IPS-15b (cell line): Measurements from ENCODE around the gene HSD17B2.

Experiments
- H3K27me3 ChIP-seq: one replicate; pipeline ENCODE4 v1.6.1; 2013; ENCODE audit warnings: low read length; ENCODE audit not compliant: control insufficient read depth, insufficient read depth
- H3K36me3 ChIP-seq: one replicate; pipeline ENCODE4 v1.6.1; 2013; ENCODE audit warnings: low read length; ENCODE audit not compliant: control insufficient read depth, insufficient read depth
- H3K4me1 ChIP-seq: one replicate; pipeline ENCODE4 v1.6.1; 2013; ENCODE audit warnings: mild to moderate bottlenecking, low read length; ENCODE audit not compliant: control insufficient read depth, insufficient read depth
- H3K4me3 ChIP-seq: one replicate; pipeline ENCODE4 v1.5.1; 2013; ENCODE audit warnings: low read depth, low read length
- H3K9ac ChIP-seq: one replicate; pipeline ENCODE4 v1.6.1; 2013; ENCODE audit warnings: low read depth, mild to moderate bottlenecking, low read length
- H3K9me3 ChIP-seq: one replicate; pipeline ENCODE4 v1.6.1; 2013; ENCODE audit warnings: mild to moderate bottlenecking, low read length; ENCODE audit not compliant: control insufficient read depth, insufficient read depth

Gene HSD17B2

DNA sequence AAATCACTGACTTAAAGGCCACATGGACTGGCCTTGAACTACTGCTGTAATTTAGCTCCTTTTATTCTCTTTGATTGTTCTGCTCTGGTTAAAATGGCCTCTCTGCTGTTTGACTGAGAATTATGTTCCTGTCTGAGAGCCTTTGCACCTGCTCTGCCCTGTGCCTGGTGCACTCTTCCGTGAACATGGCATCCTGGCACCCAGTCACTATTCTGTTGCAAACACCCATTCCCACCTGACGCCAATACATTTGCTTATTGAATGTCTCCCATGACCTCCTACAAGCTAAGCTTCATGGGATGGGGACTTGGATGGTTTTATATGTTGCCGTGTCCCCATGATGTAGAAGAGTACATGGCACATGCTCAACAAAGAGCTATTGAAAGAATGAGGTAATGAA, 20.1 kb downstream of the HSD17B2 start:
- Histone ChIP-seq H3K27me3 (no peaks in the 10 kb centered on the region), H3K4me3 (no peak overlapping the region), H3K4me1 (no peaks in the 10 kb centered on the region)

DNA sequence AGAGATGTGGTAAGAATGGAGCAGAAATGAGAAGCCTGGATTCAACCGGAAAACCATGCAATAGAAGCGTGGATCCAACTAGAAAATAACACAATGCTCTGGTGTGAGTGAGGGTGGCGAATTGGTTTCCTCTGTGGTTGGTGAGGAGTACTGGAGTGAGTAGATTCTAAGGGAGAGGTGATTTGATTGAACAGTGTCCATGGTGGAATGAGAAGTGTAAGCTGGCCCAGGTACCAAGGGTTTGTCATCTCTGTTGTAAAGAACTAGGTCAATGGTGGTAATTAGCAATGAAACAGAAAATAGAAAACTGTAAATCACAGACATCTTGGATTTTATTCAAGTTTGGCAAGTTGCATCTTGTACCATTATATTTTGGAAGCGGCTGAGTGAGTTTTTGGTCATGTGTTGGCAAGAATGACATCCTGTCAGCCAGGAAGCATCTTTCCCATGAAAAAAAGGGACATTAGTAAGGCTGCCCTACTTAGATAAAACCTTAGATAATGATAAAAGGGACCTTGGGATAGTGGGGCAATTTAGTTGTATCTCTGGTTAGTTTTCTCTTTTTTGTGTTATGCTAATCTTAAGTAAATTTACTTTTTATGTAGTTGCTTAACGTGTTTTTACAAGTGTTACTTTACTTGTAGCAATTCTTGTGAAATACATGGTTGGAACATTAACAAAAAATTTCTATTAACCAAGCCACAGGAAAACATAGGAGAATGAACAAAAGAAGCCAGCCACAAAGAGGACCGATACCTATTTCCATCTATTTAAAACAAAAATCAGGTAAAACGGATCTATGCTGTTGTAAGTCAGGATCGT, 20.9 kb downstream of the HSD17B2 start:
- Histone ChIP-seq H3K4me1 (no peaks in the 10 kb centered on the region), H3K9ac (no peak overlapping the region), H3K9me3 (no peaks in the 10 kb centered on the region), H3K27me3 (no peaks in the 10 kb centered on the region), H3K4me3 (no peak overlapping the region), H3K36me3 (no peaks in the 10 kb centered on the region)

More for the DNA sequence above, 20.1 kb downstream of the HSD17B2 start:
- Histone ChIP-seq H3K36me3 (no peaks in the 10 kb centered on the region), H3K9me3 (no peaks in the 10 kb centered on the region), H3K9ac (no peak overlapping the region)

GRCh38 chr16:82056550-82056896, 21.5 kb downstream of the HSD17B2 start:
- H3K36me3 ChIP-seq, result no peaks in the 10 kb centered on the region
- H3K4me3 ChIP-seq, result no peak overlapping the region
- no peaks in the 10 kb centered on the region for H3K4me1 ChIP-seq
- H3K9ac ChIP-seq, result no peak overlapping the region
- no peaks in the 10 kb centered on the region for H3K27me3 ChIP-seq
- no peaks in the 10 kb centered on the region for H3K9me3 ChIP-seq

DNA sequence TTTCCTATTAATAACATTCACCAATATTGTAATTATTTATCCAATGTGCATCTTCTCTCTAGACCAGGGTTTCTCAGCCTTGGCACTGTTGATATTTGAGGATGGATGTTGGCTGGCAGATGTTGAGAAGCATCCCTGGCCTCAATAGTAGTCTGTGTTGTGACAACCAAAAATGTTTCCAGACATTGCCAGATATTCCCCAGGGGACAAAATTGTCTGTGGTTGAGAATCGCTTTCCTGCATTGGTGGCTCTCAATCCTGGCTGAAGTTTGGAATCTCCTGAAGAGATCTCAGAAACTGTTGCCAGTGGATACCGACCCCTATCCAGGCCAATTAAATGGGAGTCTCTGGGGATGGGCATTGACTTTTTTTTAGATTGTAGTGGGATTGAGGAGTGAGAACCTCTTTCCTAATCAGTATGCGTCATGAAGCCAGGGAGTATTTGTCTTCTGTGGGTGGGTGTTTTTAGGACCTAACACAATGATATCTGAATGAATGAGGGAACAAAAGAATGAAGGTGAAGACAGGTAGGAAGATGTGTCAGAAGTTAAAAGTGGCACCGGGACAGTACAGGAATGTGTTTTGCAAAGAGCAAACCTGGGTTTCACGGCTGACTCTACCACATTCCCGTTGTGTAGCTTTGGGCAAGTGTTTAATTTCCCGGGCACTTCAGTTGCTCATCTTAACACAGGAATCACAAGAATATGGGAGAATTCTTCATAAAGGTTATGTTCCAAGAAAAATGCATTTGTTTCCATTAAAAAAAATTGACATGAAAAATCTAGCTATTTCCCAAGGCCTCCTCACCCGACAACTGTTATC, 24.3 kb downstream of the HSD17B2 start:
- Histone ChIP-seq H3K36me3 (no peaks in the 10 kb centered on the region), H3K27me3 (no peaks in the 10 kb centered on the region), H3K9me3 (no peaks in the 10 kb centered on the region), H3K9ac (no peak overlapping the region), H3K4me1 (no peaks in the 10 kb centered on the region), H3K4me3 (no peak overlapping the region)

DNA sequence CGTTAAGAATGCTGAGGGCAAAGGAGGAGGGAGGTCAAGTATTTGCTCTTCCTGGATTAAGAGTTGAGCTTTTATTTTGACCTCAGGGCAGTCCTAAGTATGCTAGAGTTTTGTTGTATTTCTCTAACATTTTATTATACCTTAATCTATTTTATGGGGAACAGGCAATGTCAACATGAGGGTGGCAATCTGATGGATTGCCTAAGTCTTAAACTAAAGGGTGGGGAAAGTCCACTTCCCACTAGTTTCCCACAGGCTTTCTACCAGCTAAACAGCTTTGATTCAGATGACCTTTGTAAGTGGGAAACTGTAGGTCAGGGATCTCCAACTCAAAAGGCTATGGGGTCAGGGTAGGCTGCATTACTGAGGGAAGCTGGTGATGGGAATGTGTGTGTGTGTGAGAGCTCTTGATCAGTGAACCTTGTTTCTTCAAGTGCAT, 24.9 kb downstream of the HSD17B2 start:
- H3K4me1 ChIP-seq, result no peaks in the 10 kb centered on the region
- H3K36me3 ChIP-seq, result no peaks in the 10 kb centered on the region
- no peak overlapping the region for H3K9ac ChIP-seq
- H3K9me3 ChIP-seq, result no peaks in the 10 kb centered on the region
- no peak overlapping the region for H3K4me3 ChIP-seq
- H3K27me3 ChIP-seq, result no peaks in the 10 kb centered on the region

GRCh38 chr16:82061861-82062525, 26.9 kb downstream of the HSD17B2 start:
- H3K36me3 ChIP-seq, result no peaks in the 10 kb centered on the region
- H3K4me1 ChIP-seq, result no peaks in the 10 kb centered on the region
- no peaks in the 10 kb centered on the region for H3K27me3 ChIP-seq
- no peak overlapping the region for H3K4me3 ChIP-seq
- no peak overlapping the region for H3K9ac ChIP-seq
- H3K9me3 ChIP-seq, result no peaks in the 10 kb centered on the region

DNA sequence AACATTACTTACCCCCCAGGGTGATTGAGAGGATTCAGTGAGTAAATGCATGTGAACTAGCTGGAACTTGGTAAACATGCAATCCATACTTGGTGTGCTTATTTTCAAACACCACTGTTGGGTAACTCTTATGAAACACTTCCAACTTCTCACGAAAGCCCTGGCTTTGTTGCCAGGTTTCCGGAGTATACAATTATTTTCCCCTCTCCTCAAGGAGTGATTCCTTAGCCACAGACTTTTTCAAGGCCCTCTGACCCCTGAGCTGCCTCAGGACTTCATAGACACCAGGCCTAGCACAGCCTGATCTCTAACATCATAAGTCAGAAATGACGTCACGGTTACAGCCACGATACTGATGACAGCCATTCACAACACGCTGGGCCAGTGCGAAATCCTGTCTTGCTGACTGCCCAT, 27.6 kb downstream of the HSD17B2 start:
- Histone ChIP-seq H3K36me3 (no peaks in the 10 kb centered on the region), H3K4me1 (no peaks in the 10 kb centered on the region), H3K4me3 (no peak overlapping the region), H3K9me3 (no peaks in the 10 kb centered on the region), H3K27me3 (no peaks in the 10 kb centered on the region), H3K9ac (no peak overlapping the region)

- no peak overlapping the region for H3K4me3 ChIP-seq
- H3K4me1 ChIP-seq, result no peaks in the 10 kb centered on the region
- no peaks in the 10 kb centered on the region for H3K9me3 ChIP-seq
- no peaks in the 10 kb centered on the region for H3K27me3 ChIP-seq
- no peaks in the 10 kb centered on the region for H3K36me3 ChIP-seq
- H3K9ac ChIP-seq, result no peak overlapping the region
These were observed 28.5 kb downstream of the HSD17B2 start for GRCh38 chr16:82063456-82064082.

DNA sequence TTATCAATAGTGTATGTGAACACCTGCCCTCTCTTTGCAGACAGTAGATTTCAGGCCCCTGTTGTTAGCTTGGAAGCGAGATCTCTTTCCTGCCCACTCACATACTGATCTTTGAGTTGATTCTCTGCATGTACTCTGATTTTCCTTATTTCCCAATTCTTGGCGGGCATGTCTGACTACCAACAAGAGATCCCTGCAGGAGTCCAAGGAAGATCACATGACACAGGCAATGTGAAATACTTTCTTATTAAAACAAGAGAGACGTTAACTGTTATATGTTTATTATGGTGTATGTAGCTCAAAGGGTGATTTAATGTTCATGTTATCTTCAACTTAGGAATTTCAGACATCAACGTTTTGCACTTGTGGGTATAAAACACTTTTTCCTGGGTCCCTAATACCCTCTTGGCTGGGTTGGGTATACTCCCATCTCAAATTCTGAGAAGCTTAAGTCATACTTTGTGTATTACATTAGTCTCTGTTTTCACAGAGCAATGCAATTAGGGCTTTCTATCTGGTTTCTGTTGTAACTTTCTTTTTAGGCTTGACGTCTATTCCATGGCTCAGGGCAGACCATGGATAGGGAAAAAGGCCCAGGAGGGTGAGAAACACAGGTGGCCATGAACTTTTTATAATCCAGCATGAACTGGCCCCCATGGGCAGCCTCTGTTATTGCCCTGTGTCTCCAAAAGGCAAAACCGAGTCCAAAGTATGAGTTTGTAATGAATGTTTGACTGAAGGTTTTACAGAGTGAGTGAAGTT, 32.2 kb downstream of the HSD17B2 start:
- no peak overlapping the region for H3K4me3 ChIP-seq
- H3K27me3 ChIP-seq, result no peaks in the 10 kb centered on the region
- H3K36me3 ChIP-seq, result no peaks in the 10 kb centered on the region
- no peaks in the 10 kb centered on the region for H3K9me3 ChIP-seq
- H3K4me1 ChIP-seq, result no peaks in the 10 kb centered on the region
- H3K9ac ChIP-seq, result no peak overlapping the region

DNA sequence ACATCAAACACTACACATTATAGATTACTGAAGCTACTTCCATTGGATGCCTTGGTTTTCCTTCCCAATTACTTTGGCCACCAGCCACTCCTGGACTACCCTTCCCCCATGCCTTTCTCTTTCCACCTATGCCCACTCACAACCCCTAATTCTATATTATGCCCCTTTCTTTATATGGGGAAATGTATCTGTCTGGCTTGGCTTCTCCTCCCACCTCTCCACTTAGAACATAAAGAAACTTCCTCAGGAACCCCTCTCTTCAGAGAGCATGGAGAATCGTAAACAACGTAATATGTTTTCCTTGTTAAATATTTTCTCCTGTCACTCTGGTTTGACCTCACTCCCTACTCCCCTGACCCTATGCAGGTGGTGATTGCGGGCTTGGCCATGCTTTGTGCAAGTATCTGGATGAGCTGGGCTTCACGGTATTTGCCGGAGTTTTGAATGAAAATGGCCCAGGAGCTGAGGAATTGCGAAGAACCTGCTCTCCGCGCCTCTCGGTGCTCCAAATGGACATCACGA, 32.8 kb downstream of the HSD17B2 start:
- no peaks in the 10 kb centered on the region for H3K36me3 ChIP-seq
- H3K27me3 ChIP-seq, result no peaks in the 10 kb centered on the region
- H3K9me3 ChIP-seq, result no peaks in the 10 kb centered on the region
- no peak overlapping the region for H3K4me3 ChIP-seq
- H3K4me1 ChIP-seq, result no peaks in the 10 kb centered on the region
- no peak overlapping the region for H3K9ac ChIP-seq
